Astrocyte (in vitro differentiated cells and primary cell): ENCODE results near the gene VIPR2.

Experiments
- CTCF ChIP-seq: IDR thresholded peaks from 2 replicates; pipeline ENCODE4 v1.5.1; 2011; ENCODE audit warnings: low read depth, mild to moderate bottlenecking, inconsistent platforms, low read length, moderate library complexity; ENCODE audit not compliant: insufficient read depth
- EZH2 ChIP-seq: IDR thresholded peaks from 2 replicates; pipeline ENCODE4 v1.6.1; 2012; ENCODE audit warnings: mild to moderate bottlenecking, low read length, inconsistent platforms; ENCODE audit not compliant: insufficient read depth

DNA sequence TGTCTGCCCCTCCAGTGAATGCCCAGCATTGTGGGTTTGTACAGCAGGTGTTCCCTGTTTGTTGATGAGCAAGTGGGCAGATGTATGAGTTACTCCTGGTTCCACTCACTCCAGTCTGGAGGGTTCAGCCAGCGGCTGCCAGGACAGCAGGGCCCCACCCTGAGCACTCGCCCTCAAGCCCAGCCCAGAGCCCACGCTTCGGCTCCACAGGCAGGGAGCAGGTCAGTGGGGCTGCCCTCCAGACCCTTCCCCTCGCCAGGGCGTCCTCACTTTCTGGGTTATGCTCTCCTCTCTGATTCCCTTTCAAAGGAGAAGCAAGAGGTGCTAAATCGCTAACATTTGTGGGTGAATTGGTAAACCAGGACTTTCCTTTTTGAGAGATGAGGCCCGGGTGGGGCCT is 4.8 kb upstream of the VIPR2 start:
- TF ChIP-seq CTCF (no peak), EZH2 (no peak)
